Loucy (cell line): ENCODE data around the gene SGIP1.

ENCODE experiments used
- H2AFZ ChIP-seq: fragments of 200-600 bp; sonication (generic); 2 replicates; pipeline ENCODE4 v1.6.0; 2016; ENCODE audit warnings: antibody characterized with exemption, mild to moderate bottlenecking, low read length, moderate library complexity
- H3F3A ChIP-seq: fragments of 200-600 bp; 2 replicates; pipeline ENCODE4 v1.6.0; 2016; ENCODE audit warnings: antibody characterized with exemption, low read depth, mild to moderate bottlenecking
- H3K27me3 ChIP-seq: fragments of 200-600 bp; sonication (generic); 2 replicates; pipeline ENCODE4 v1.6.1; 2014; ENCODE audit warnings: low read length, mild to moderate bottlenecking; ENCODE audit not compliant: insufficient read depth, poor library complexity, severe bottlenecking
- H3K36me3 ChIP-seq: fragments of 200-600 bp; sonication (generic); 2 replicates; pipeline ENCODE4 v1.6.1; 2016; ENCODE audit warnings: low read length; ENCODE audit not compliant: insufficient read depth
- H3K4me1 ChIP-seq: fragments of 200-600 bp; sonication (generic); 2 replicates; pipeline ENCODE4 v1.5.1; 2014; ENCODE audit warnings: low read length, mild to moderate bottlenecking; ENCODE audit not compliant: insufficient read depth, poor library complexity, severe bottlenecking
- H3K4me2 ChIP-seq: fragments of 200-600 bp; sonication (generic); 2 replicates; pipeline ENCODE4 v1.6.0; 2014; ENCODE audit warnings: antibody characterized with exemption, low read length, low read depth, mild to moderate bottlenecking; ENCODE audit not compliant: poor library complexity, severe bottlenecking
- H3K4me3 ChIP-seq: fragments of 200-600 bp; sonication (generic); 2 replicates; pipeline ENCODE4 v1.5.1; 2014; ENCODE audit warnings: low read length, mild to moderate bottlenecking, mixed read lengths; ENCODE audit not compliant: poor library complexity, severe bottlenecking
- H3K79me2 ChIP-seq: fragments of 200-600 bp; sonication (generic); 2 replicates; pipeline ENCODE4 v1.6.1; 2014; ENCODE audit warnings: low read length; ENCODE audit not compliant: insufficient read depth
- H3K9ac ChIP-seq: fragments of 200-600 bp; sonication (generic); 2 replicates; pipeline ENCODE4 v1.6.0; 2014; ENCODE audit warnings: mild to moderate bottlenecking, low read depth, low read length, moderate library complexity; ENCODE audit not compliant: poor library complexity, severe bottlenecking
- H3K9me2 ChIP-seq: fragments of 200-600 bp; sonication (generic); replicated peaks from 2 replicates; pipeline ENCODE4 v1.6.1; 2016; ENCODE audit warnings: low read depth, low read length, mixed read lengths
- H3K9me3 ChIP-seq: fragments of 200-600 bp; sonication (generic); 2 replicates; pipeline ENCODE4 v1.6.1; 2014; ENCODE audit warnings: mild to moderate bottlenecking, antibody characterized with exemption, low read length, low read depth; ENCODE audit not compliant: insufficient read depth
- H4K20me1 ChIP-seq: fragments of 200-600 bp; sonication (generic); 2 replicates; pipeline ENCODE4 v1.6.0; 2014; ENCODE audit warnings: antibody characterized with exemption, low read length, mild to moderate bottlenecking; ENCODE audit not compliant: insufficient read depth, poor library complexity, severe bottlenecking
- EZH2phosphoT487 ChIP-seq: fragments of 200-600 bp; IDR thresholded peaks from 2 replicates; pipeline ENCODE4 v1.6.1; 2018; ENCODE audit warnings: antibody characterized with exemption, mild to moderate bottlenecking, moderate library complexity, borderline replicate concordance
- TF ChIP-seq, protein P1 (sequence below): fragments of 200-600 bp; sonication (generic); conservative IDR thresholded peaks from 2 replicates; pipeline ENCODE4 v1.5.1; 2014; ENCODE audit warnings: mild to moderate bottlenecking, antibody characterized with exemption, low read length

SGIP1 gene

DNA sequence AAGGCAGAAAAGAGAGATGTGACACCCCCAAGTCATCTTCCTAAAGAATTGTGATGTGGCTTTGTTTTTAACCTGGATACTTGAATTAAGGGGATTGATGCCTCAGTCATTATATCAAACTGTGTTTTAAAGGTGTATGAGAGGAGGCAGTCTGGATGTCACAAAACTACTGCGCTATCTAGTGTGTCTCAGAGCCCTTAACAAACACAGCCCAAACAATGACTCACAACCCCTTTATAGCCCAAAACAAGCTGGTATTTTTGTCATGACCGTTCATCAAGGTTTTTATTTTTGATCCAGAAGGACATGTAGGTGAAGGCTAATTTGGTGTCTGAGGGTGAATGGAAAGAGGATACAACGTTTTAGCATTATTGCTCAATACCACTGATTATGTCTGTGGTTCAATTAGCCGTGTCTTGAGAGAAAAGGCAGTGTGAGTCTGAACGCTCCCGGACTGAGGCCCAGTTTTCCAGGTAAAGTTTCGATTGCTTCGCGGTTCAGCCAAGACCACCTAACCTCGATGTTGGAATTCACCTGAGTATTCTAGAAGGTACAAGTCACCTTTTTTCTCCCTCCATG, 71.6 kb downstream of the SGIP1 start:
- TF ChIP-seq EZH2phosphoT487 = no peak
- TF ChIP-seq, protein P1, sequence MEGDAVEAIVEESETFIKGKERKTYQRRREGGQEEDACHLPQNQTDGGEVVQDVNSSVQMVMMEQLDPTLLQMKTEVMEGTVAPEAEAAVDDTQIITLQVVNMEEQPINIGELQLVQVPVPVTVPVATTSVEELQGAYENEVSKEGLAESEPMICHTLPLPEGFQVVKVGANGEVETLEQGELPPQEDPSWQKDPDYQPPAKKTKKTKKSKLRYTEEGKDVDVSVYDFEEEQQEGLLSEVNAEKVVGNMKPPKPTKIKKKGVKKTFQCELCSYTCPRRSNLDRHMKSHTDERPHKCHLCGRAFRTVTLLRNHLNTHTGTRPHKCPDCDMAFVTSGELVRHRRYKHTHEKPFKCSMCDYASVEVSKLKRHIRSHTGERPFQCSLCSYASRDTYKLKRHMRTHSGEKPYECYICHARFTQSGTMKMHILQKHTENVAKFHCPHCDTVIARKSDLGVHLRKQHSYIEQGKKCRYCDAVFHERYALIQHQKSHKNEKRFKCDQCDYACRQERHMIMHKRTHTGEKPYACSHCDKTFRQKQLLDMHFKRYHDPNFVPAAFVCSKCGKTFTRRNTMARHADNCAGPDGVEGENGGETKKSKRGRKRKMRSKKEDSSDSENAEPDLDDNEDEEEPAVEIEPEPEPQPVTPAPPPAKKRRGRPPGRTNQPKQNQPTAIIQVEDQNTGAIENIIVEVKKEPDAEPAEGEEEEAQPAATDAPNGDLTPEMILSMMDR = no peak
- H3K4me1 ChIP-seq = no peaks in the 10 kb centered on the region
- no peaks in the 10 kb centered on the region for H4K20me1 ChIP-seq
- no peaks in the 10 kb centered on the region for H3K79me2 ChIP-seq
- no peaks in the 10 kb centered on the region for H3K9me2 ChIP-seq
- H3F3A ChIP-seq = no peaks in the 10 kb centered on the region
- no peaks in the 10 kb centered on the region for H3K9me3 ChIP-seq
- H3K27me3 ChIP-seq = no peaks in the 10 kb centered on the region
- H3K4me2 ChIP-seq = no peak overlapping the region
- H3K4me3 ChIP-seq = no peak overlapping the region
- H3K9ac ChIP-seq = no peak overlapping the region
- H3K36me3 ChIP-seq = no peaks in the 10 kb centered on the region
- H2AFZ ChIP-seq = no peak overlapping the region

DNA sequence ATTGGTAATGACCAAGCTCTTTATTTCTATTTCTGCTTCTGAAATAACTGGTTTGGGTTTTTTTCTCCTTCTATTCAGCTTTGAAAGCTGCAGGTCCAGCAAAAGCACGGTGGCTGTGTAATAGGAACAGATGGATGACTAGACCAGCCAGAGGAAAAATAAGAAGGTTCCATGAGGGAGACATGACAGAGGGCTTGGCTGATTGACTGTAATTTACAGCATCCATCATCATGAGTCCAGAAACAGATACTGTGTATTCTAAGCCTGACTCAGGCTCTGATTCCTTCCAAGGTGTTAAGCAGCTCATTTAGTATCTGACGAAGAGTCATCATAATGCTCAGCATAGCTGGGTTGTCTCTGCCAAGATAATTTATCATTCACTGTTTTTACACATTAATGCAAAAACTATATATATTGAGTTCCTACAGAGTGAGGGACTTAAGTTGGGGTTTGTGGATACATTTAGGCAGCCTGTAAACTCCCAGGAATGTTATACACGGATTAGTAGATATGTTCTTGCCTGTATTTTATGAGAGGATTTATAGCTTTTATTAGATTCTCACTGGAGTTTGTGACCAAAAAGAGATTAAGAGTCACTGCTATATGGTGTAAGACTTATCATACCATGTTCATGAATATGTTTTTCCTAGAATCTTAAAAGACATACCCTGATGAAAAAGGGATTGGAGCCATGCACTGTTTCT, 72.6 kb downstream of the SGIP1 start:
- Histone ChIP-seq H3K9me3 (no peaks in the 10 kb centered on the region), H3K9ac (no peak overlapping the region), H3K79me2 (no peaks in the 10 kb centered on the region), H3K4me1 (no peaks in the 10 kb centered on the region), H3F3A (no peaks in the 10 kb centered on the region), H3K4me3 (no peak overlapping the region), H3K27me3 (no peaks in the 10 kb centered on the region), H4K20me1 (no peaks in the 10 kb centered on the region), H3K9me2 (no peaks in the 10 kb centered on the region), H2AFZ (no peak overlapping the region), H3K36me3 (no peaks in the 10 kb centered on the region), H3K4me2 (no peak overlapping the region)
- TF ChIP-seq, protein P1 = no peak
- no peak for TF ChIP-seq EZH2phosphoT487

DNA sequence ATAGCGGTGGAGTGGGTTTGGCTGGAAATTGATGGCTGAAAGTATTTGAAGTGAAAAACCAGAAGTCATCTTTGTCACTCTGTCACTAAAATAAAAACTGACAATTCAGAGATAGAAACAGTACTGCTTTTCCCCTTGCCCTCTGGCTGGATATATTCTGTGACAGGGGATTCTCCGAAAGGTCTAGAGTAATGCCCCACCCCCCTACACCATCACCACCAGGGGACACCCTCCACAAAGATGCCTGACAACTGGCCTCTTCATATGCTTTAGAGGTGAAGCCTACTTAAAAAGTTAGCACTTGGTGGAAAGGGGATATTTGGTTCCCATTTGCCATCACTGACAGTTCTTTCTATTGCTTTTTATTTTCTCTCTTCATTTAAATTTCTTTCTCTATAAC, 73.5 kb downstream of the SGIP1 start:
- no peaks in the 10 kb centered on the region for H3K27me3 ChIP-seq
- H3K9ac ChIP-seq = no peak overlapping the region
- no peaks in the 10 kb centered on the region for H3K4me1 ChIP-seq
- H3K4me2 ChIP-seq = no peak overlapping the region
- no peaks in the 10 kb centered on the region for H4K20me1 ChIP-seq
- H2AFZ ChIP-seq = 0 out of 2 replicates have a peak overlapping the region, but pooled peaks have one; percentile 9
- no peaks in the 10 kb centered on the region for H3K9me2 ChIP-seq
- no peaks in the 10 kb centered on the region for H3K9me3 ChIP-seq
- no peaks in the 10 kb centered on the region for H3K79me2 ChIP-seq
- H3F3A ChIP-seq = no peaks in the 10 kb centered on the region
- TF ChIP-seq EZH2phosphoT487 = no peak
- TF ChIP-seq, protein P1 = peak; percentile 74
- no peak overlapping the region for H3K4me3 ChIP-seq
- H3K36me3 ChIP-seq = no peaks in the 10 kb centered on the region
